Measurements from ENCODE around the gene NRXN2. TPM values are rescaled to one million over a fixed set of nuclear protein-coding genes. Genes with fewer than 3 reads are reported as not detected.
A peak's percentile ranks its signal among the peaks of the same experiment; 100 is the strongest.
"Not testable (repeated sequence)": the region's sequence is repeated elsewhere in the genome, so short reads cannot be mapped to it uniquely, and the experiment has no call there.

The NRXN2 gene
- total and polyA plus RNA-seq, 7 donors: 0.44 to 5.2 (median 1.9) TPM

- DNase-seq (peak; percentile 11 to 37), ATAC-seq (no peak)
- H3K27me3 ChIP-seq (ENCODE audit: insufficient read depth in 3 of 3, low read length in 2 of 3): peaks cover 0 to 6% (median 0%) of the 10 kb centered on the region in 3 donors
- TF ChIP-seq CTCF (IDR thresholded peaks at IDR 0.05): no peak
- no peaks in the 10 kb centered on the region for H3K9me3 ChIP-seq
- H3K36me3 ChIP-seq (ENCODE audit: insufficient read depth in 1 of 2, low read depth in 1 of 2): no peaks in the 10 kb centered on the region
- H3K27ac ChIP-seq: no peak overlapping the region
- H3K4me3 ChIP-seq: no peak overlapping the region
- no peaks in the 10 kb centered on the region for H3K4me1 ChIP-seq
- intact Hi-C loops (cut with DNase I): no loop called here
- 81 to 87% (median 82%) methylated on average over 20 to 23 of the region's 23 CpGs for WGBS, 3 donors
Observed at GRCh38 chr11:64598797-64599697, 124.0 kb downstream of the NRXN2 start.

- Histone ChIP-seq H3K4me1 (no peaks in the 10 kb centered on the region), H3K36me3 (ENCODE audit: insufficient read depth in 1 of 2, low read depth in 1 of 2) (no peaks in the 10 kb centered on the region), H3K4me3 (no peak overlapping the region), H3K9me3 (no peaks in the 10 kb centered on the region), H3K27ac (no peak overlapping the region), H3K27me3 (ENCODE audit: insufficient read depth in 3 of 3, low read length in 2 of 3) (no peaks in the 10 kb centered on the region)
- TF ChIP-seq CTCF (IDR thresholded peaks at IDR 0.05): no peak
- 83 to 98% (median 89%) methylated on average over 11 to 12 of the region's 12 CpGs for WGBS, 3 donors
- intact Hi-C loops (cut with DNase I): no loop called here
- DNase-seq (peak in 1 of 2 donors; percentile 42), ATAC-seq (no peak)
Observed at GRCh38 chr11:64598106-64598796, 124.7 kb downstream of the NRXN2 start.

GRCh38 chr11:64597671-64598101 is 125.3 kb downstream of the NRXN2 start:
- ATAC-seq (peak in 1 of 4 donors; percentile 31), DNase-seq (peak; percentile 8 to 26)
- H3K36me3 ChIP-seq (ENCODE audit: insufficient read depth in 1 of 2, low read depth in 1 of 2): no peaks in the 10 kb centered on the region
- no peak overlapping the region for H3K27ac ChIP-seq
- TF ChIP-seq CTCF (IDR thresholded peaks at IDR 0.05): no peak
- no peaks in the 10 kb centered on the region for H3K4me1 ChIP-seq
- 86 to 87% (median 86%) methylated on average over 13 of the region's 13 CpGs for WGBS, 3 donors
- no peaks in the 10 kb centered on the region for H3K27me3 ChIP-seq (ENCODE audit: insufficient read depth in 3 of 3, low read length in 2 of 3)
- H3K4me3 ChIP-seq: no peak overlapping the region
- no peaks in the 10 kb centered on the region for H3K9me3 ChIP-seq
- intact Hi-C loops (cut with DNase I): no loop called here

GRCh38 chr11:64595922-64596321 is 127.1 kb downstream of the NRXN2 start:
- H3K9me3 ChIP-seq; H3K27ac ChIP-seq; H3K4me1 ChIP-seq; DNase-seq; H3K27me3 ChIP-seq (ENCODE audit: insufficient read depth in 3 of 3, low read length in 2 of 3); H3K36me3 ChIP-seq (ENCODE audit: insufficient read depth in 1 of 2, low read depth in 1 of 2); intact Hi-C loops (cut with DNase I); ATAC-seq; H3K4me3 ChIP-seq: not testable (repeated sequence)
- 67 to 75% (median 73%) methylated on average over 1 of the region's 1 CpG for WGBS, 3 donors
